Suprapubic skin (tissue), 4 donors: Measurements from ENCODE around the gene RPS6KA2.

Experiments used
- EP300 ChIP-seq: sonication (generic); formaldehyde crosslinking; IDR thresholded peaks from one replicate; pipeline ENCODE4 v1.6.1; 2017; ENCODE audit warnings: antibody characterized with exemption
- POLR2A ChIP-seq, 2 donors: fragments of 450-650 bp; IDR thresholded peaks; one replicate each; pipeline ENCODE4 v1.6.1; 2017; ENCODE audit warnings: antibody characterized with exemption in 2 of 2, mild to moderate bottlenecking in 2 of 2, moderate library complexity in 2 of 2
- POLR2AphosphoS5 ChIP-seq, 3 donors: sonication (generic); formaldehyde crosslinking; IDR thresholded peaks; one replicate each; pipeline ENCODE4 v1.6.1; 2017; ENCODE audit warnings: antibody characterized with exemption in 3 of 3
- TF ChIP-seq, protein P1 (sequence below), 2 donors: fragments of 200-600 bp in 1 of 2; fragments of 450-650 bp in 1 of 2; sonication (generic) in 1 of 2; IDR thresholded peaks; one replicate each; pipeline ENCODE4 v1.5.1; 2016 to 2019; ENCODE audit warnings: antibody characterized with exemption in 2 of 2, mild to moderate bottlenecking in 1 of 2, moderate library complexity in 1 of 2

DNA sequence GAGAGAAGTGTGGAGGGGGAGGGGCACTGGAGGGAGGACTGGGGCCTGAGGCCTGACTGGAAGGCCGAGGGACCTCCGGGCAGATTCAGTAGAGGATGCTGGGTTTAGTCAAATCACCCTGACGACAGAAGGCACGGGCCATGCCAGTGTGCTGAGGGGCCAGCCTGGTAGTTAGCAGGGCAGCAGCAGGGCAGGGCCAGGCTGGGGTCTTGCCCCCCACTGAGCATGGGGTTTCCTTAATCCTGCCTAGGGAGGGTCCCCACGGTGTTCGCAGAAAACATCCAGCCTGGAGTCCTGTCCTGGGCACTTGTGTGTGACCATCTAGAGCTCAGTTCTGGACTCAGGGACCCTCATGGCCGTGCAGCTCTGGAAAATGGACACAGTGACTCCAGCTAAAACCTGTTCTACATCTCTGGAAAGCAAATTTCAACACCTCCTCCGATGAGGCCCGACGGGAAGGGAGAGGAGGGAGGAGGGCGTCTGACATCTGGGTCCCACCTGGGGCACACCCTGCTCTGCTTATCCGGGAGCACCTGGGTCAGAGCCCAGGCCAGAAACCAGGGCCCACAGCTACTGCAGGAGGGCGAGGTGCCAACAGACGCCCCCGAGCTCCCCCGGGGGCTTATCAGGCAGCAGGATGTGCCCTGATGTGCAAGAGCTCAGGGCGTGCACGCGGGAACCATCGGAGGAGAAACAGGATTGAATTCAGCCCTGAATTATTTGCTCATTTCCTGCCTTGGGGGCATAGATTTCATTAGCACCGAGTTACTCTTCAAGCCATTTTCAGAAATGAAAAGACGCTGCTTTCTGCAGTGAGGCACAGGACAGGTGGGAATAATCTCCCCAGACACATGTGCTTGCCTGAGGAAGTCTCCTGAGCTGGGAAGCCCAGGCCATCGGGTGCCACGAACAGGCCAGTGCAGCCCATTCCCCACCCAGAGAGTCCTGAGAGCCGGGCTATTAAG is 166.3 kb downstream of the RPS6KA2 start:
- TF ChIP-seq, protein P1, sequence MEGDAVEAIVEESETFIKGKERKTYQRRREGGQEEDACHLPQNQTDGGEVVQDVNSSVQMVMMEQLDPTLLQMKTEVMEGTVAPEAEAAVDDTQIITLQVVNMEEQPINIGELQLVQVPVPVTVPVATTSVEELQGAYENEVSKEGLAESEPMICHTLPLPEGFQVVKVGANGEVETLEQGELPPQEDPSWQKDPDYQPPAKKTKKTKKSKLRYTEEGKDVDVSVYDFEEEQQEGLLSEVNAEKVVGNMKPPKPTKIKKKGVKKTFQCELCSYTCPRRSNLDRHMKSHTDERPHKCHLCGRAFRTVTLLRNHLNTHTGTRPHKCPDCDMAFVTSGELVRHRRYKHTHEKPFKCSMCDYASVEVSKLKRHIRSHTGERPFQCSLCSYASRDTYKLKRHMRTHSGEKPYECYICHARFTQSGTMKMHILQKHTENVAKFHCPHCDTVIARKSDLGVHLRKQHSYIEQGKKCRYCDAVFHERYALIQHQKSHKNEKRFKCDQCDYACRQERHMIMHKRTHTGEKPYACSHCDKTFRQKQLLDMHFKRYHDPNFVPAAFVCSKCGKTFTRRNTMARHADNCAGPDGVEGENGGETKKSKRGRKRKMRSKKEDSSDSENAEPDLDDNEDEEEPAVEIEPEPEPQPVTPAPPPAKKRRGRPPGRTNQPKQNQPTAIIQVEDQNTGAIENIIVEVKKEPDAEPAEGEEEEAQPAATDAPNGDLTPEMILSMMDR (IDR thresholded peaks at IDR 0.05), result no peak
- TF ChIP-seq POLR2AphosphoS5 (IDR thresholded peaks at IDR 0.05) (no peak), EP300 (no peak), POLR2A (IDR thresholded peaks at IDR 0.05) (no peak)
